PFSK-1 (cell line): ENCODE data around the gene AGTPBP1.

Experiments
- FOXP2 ChIP-seq: optimal IDR thresholded peaks from 2 replicates; pipeline ENCODE3; 2011; ENCODE audit warnings: borderline replicate concordance, control low read depth, inconsistent platforms; ENCODE audit not compliant: insufficient read depth; ENCODE audit errors: extremely low read length, extremely low read depth
- POLR2AphosphoS5 ChIP-seq: IDR thresholded peaks from 2 replicates; pipeline ENCODE4 v1.6.1; 2012; ENCODE audit warnings: low read depth, mild to moderate bottlenecking, control low read depth, low read length, moderate library complexity
- REST ChIP-seq, 2 experiments: IDR thresholded peaks; 2 replicates each; pipeline versions ENCODE4 v1.6.1 to v1.8.0; 2011 to 2012; ENCODE audit warnings: low read depth in 2 of 2, low read length in 2 of 2, control low read depth in 1 of 2, inconsistent platforms in 1 of 2, mild to moderate bottlenecking in 1 of 2, moderate library complexity in 1 of 2; ENCODE audit not compliant: insufficient read depth in 1 of 2
- SIN3A ChIP-seq: IDR thresholded peaks from 2 replicates; pipeline ENCODE4 v1.6.1; 2012; ENCODE audit warnings: mild to moderate bottlenecking, low read length, moderate library complexity, borderline replicate concordance; ENCODE audit not compliant: insufficient read depth
- TAF1 ChIP-seq: IDR thresholded peaks from 2 replicates; pipeline ENCODE4 v1.6.1; 2012; ENCODE audit warnings: low read length, control low read depth, borderline replicate concordance; ENCODE audit not compliant: insufficient read depth

GRCh38 chr9:85702726-85703289 lies 38.9 kb downstream of the AGTPBP1 start:
- no peak for TF ChIP-seq REST (IDR thresholded peaks at IDR 0.05; ENCODE audit: insufficient read depth in 1 of 2, low read depth in 2 of 2, low read length in 2 of 2)
- TF ChIP-seq POLR2AphosphoS5 = no peak
- no peak for TF ChIP-seq TAF1
- TF ChIP-seq SIN3A = no peak
- TF ChIP-seq FOXP2 = no peak
